ENCODE results near the gene M1AP.

Gene M1AP

GRCh38 chr2:74583504-74583903 is 64.6 kb downstream of the M1AP start:
- H3K27ac ChIP-seq: no peak overlapping the region
- TF ChIP-seq ZFX (IDR thresholded peaks at IDR 0.05; ENCODE audit: borderline replicate concordance): no peak
- no peak for TF ChIP-seq CTCF (IDR thresholded peaks at IDR 0.05)

GRCh38 chr2:74582184-74582583 is 65.9 kb downstream of the M1AP start:
- TF ChIP-seq CTCF (IDR thresholded peaks at IDR 0.05) (no peak), ZFX (IDR thresholded peaks at IDR 0.05; ENCODE audit: borderline replicate concordance) (no peak)
- H3K27ac ChIP-seq: no peak overlapping the region

- H3K27ac ChIP-seq: no peak overlapping the region
- no peak for TF ChIP-seq ZFX (IDR thresholded peaks at IDR 0.05; ENCODE audit: borderline replicate concordance)
- TF ChIP-seq CTCF (IDR thresholded peaks at IDR 0.05): no peak
Measured at GRCh38 chr2:74581463-74581862, 66.7 kb downstream of the M1AP start.

DNA sequence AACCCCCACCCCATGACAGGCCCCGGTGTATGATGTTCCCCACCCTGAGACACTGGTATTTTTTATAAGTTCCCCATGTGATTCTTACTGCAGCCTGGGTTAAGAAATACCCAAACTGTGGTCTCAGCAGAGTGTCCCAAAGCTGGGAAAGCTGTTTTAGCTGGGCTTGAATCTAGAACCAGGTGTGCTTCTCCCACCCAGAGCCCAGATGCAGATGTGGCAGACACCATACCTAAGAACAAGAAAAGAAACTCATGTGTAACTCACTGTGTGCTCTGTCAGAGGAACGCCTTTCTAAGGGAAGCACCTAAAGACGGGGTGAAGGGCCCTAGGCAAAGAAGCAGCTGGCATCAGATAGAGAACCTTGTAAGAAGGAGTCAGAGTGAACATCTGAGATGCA is 69.7 kb downstream of the M1AP start:
- no peak for TF ChIP-seq ZFX (IDR thresholded peaks at IDR 0.05; ENCODE audit: borderline replicate concordance)
- no peak for TF ChIP-seq CTCF (IDR thresholded peaks at IDR 0.05)

DNA sequence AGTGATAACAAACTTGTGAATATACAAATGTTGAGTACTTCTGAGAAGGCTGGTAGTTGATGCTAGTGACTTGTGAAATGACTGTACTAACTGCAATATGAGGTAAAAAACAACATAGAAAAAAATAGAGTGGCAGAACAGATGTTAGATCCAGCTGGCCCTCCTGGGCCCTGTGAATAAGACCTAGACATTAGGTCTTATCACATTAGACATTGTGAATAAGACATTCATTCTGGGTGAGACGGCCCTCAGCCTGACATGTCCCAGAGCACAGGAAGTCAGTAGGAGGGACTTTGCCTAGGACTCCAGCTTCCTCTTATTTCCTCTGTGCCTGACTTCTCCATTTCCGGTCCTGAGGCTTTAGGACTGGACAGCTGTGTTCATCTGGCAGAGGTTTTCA is 70.7 kb downstream of the M1AP start:
- no peak overlapping the region for H3K27ac ChIP-seq

More for the DNA sequence above, 69.7 kb downstream of the M1AP start:
- no peak overlapping the region for H3K27ac ChIP-seq

DNA sequence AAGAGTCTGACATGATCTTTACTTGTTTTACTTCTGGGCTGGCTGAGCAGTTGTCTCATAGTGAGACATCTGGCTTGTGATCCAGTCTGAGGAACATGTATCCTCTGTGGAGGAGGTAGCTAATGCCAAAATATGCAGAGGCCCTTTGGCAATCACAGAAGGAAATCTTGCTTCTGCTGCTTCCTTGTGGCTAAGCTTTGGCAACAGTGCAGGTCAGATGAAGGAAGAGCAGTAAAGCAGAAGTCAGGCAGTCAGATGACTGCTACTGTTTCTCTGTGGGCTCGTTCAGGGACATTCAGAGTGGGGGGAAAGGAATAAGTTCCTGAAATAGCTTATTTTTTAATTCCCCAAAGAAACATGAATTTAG is 71.3 kb downstream of the M1AP start:
- TF ChIP-seq CTCF (IDR thresholded peaks at IDR 0.05): no peak
- TF ChIP-seq ZFX (IDR thresholded peaks at IDR 0.05; ENCODE audit: borderline replicate concordance): no peak
- H3K27ac ChIP-seq: no peak overlapping the region

More for the DNA sequence above, 70.7 kb downstream of the M1AP start:
- TF ChIP-seq CTCF (IDR thresholded peaks at IDR 0.05): no peak
- TF ChIP-seq ZFX (IDR thresholded peaks at IDR 0.05; ENCODE audit: borderline replicate concordance): no peak

DNA sequence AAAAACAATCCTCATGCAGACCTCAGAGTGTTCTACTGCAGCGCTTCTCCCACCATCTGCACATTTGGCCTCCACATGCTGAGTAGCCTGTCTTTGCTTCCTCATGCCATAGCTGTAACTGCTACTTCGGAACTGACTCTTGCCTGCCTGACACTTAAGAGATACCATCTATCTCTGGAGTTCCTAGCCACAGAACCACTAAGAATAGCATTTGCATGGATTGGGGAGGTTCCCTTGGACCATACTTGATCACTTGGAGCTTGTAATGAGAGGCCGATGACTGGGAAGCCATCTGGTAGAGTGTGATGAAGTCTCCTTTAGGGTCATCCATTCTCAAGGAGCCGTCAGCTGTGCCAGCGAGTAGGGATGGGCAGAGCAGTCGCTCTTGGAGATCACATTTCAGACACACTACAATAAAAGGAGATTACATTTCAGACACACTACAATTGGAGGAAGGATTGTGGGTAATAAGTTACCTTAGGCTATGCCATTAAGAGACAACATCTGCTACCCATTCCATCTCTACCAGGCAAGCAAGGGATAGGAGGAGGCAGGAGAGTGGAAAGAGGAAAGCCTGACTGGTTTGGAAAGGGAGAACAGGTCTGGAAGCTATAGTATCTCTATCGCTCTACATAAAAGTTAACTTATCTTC is 71.8 kb downstream of the M1AP start:
- no peak for TF ChIP-seq ZFX (IDR thresholded peaks at IDR 0.05; ENCODE audit: borderline replicate concordance)
- no peak for TF ChIP-seq CTCF (IDR thresholded peaks at IDR 0.05)

More for the DNA sequence above, 71.8 kb downstream of the M1AP start:
- no peak overlapping the region for H3K27ac ChIP-seq
